ENCODE results near the gene CNST. TPM values are rescaled to one million over a fixed set of nuclear protein-coding genes. Genes with fewer than 3 reads are reported as not detected.

CNST gene
- 8.8 TPM for polyA plus RNA-seq (2013, experiment 1 of 2)
- 9.2 TPM for polyA plus RNA-seq (2013, experiment 2 of 2)

GRCh38 chr1:246566128-246566812 is at the start of gene CNST, which contains the start of gene TFB2M:
CNST (plus strand) TSS chr1:246566456; CDS start chr1:246591563, 25,107 bp downstream.
TFB2M (minus strand) TSS chr1:246566261; CDS start chr1:246566138, 123 bp downstream.
- peak within 1 kb of the TSS; percentile 95 for H2AFZ ChIP-seq (ENCODE audit: low read depth, low read length)
- H3K14ac ChIP-seq (ENCODE audit: low read length in 2 of 2), result peak within 1 kb of the TSS in 1 of 2 experiments; percentile 87
- peak within 1 kb of the TSS; percentile 64 for H3K4me2 ChIP-seq (ENCODE audit: low read length, poor library complexity, severe bottlenecking)
- no peaks in the 10 kb centered on the region for H3K9me3 ChIP-seq (ENCODE audit: control insufficient read depth, low read length)
- H2AK5ac ChIP-seq (ENCODE audit: low read length, severe bottlenecking), result no peak within 1 kb of the TSS
- H2BK12ac ChIP-seq (ENCODE audit: low read length in 2 of 2), result peak within 1 kb of the TSS in 1 of 2 experiments; percentile 91
- H3K27ac ChIP-seq (ENCODE audit: low read length, poor library complexity, severe bottlenecking), result peak within 1 kb of the TSS; percentile 85
- peaks cover 9% of the 10 kb centered on the region for H3K79me1 ChIP-seq (replicated peaks; ENCODE audit: low read length, poor library complexity, severe bottlenecking)
- peak within 1 kb of the TSS; percentile 11 for H2BK120ac ChIP-seq (ENCODE audit: low read depth, low read length)
- H3K9ac ChIP-seq (ENCODE audit: low read length), result peak within 1 kb of the TSS; percentile 99
- peaks cover 8% of the 10 kb centered on the region for H3K4me1 ChIP-seq (ENCODE audit: control insufficient read depth, insufficient read depth, low read depth, low read length)
- no peak within 1 kb of the TSS for H4K91ac ChIP-seq (ENCODE audit: low read length)
- WGBS, result under 1% methylated on average over 54 of the region's 62 CpGs
- peak; percentile 99 for DNase-seq
- H3K27me3 ChIP-seq (ENCODE audit: control insufficient read depth in 1 of 2, insufficient read depth in 1 of 2, low read length in 2 of 2), result no peaks in the 10 kb centered on the region
- peak within 1 kb of the TSS in 1 of 2 experiments; percentile 67 for H3K23ac ChIP-seq (ENCODE audit: low read length in 2 of 2)
- peak within 1 kb of the TSS in 1 of 2 experiments; percentile 82 for H3K4ac ChIP-seq (ENCODE audit: low read depth in 1 of 2, low read length in 2 of 2)
- H3K18ac ChIP-seq (ENCODE audit: low read depth in 1 of 2, low read length in 2 of 2), result peak within 1 kb of the TSS; percentile 26 to 91
- H4K8ac ChIP-seq (ENCODE audit: low read length), result peak within 1 kb of the TSS; percentile 47
- peak within 1 kb of the TSS; percentile 55 for H2BK15ac ChIP-seq (ENCODE audit: low read depth, poor library complexity, severe bottlenecking)
- peaks cover 5 to 28% of the 10 kb centered on the region in 2 experiments for H3K36me3 ChIP-seq (ENCODE audit: control insufficient read depth in 1 of 2, insufficient read depth in 2 of 2, low read depth in 1 of 2, low read length in 2 of 2)
- H3K4me3 ChIP-seq (ENCODE audit: insufficient read depth in 1 of 2, low read depth in 1 of 2, low read length in 2 of 2), result peak within 1 kb of the TSS; percentile 89 to 96
- H2BK5ac ChIP-seq (ENCODE audit: low read depth, low read length, poor library complexity, severe bottlenecking), result no peak within 1 kb of the TSS

- Histone ChIP-seq H3K9me3 (ENCODE audit: control insufficient read depth, low read length) (peaks cover 40% of the 10 kb centered on the region), H2BK12ac (ENCODE audit: low read length in 2 of 2) (no peak overlapping the region), H4K91ac (ENCODE audit: low read length) (no peak overlapping the region), H3K18ac (ENCODE audit: low read depth in 1 of 2, low read length in 2 of 2) (no peak overlapping the region), H2AFZ (ENCODE audit: low read depth, low read length) (no peak overlapping the region), H3K4ac (ENCODE audit: low read depth in 1 of 2, low read length in 2 of 2) (no peak overlapping the region), H4K8ac (ENCODE audit: low read length) (no peak overlapping the region), H3K9ac (ENCODE audit: low read length) (no peak overlapping the region), H2BK120ac (ENCODE audit: low read depth, low read length) (no peak overlapping the region), H3K27me3 (ENCODE audit: control insufficient read depth in 1 of 2, insufficient read depth in 1 of 2, low read length in 2 of 2) (no peaks in the 10 kb centered on the region), H3K79me1 (replicated peaks; ENCODE audit: low read length, poor library complexity, severe bottlenecking) (no peaks in the 10 kb centered on the region), H2BK5ac (ENCODE audit: low read depth, low read length, poor library complexity, severe bottlenecking) (no peak overlapping the region), H3K4me1 (ENCODE audit: control insufficient read depth, insufficient read depth, low read depth, low read length) (no peaks in the 10 kb centered on the region), H3K23ac (ENCODE audit: low read length in 2 of 2) (no peak overlapping the region), H3K4me3 (ENCODE audit: insufficient read depth in 1 of 2, low read depth in 1 of 2, low read length in 2 of 2) (no peak overlapping the region), H2BK15ac (ENCODE audit: low read depth, poor library complexity, severe bottlenecking) (no peak overlapping the region), H3K27ac (ENCODE audit: low read length, poor library complexity, severe bottlenecking) (no peak overlapping the region), H2AK5ac (ENCODE audit: low read length, severe bottlenecking) (no peak overlapping the region), H3K36me3 (ENCODE audit: control insufficient read depth in 1 of 2, insufficient read depth in 2 of 2, low read depth in 1 of 2, low read length in 2 of 2) (no peaks in the 10 kb centered on the region), H3K4me2 (ENCODE audit: low read length, poor library complexity, severe bottlenecking) (no peak overlapping the region), H3K14ac (ENCODE audit: low read length in 2 of 2) (no peak overlapping the region)
- 82% methylated on average over 7 of the region's 7 CpGs for WGBS
- DNase-seq, result no peak
These were observed 48.9 kb upstream of the CNST start for GRCh38 chr1:246517391-246517790.

GRCh38 chr1:246518456-246519205 is 47.6 kb upstream of the CNST start:
- H2BK12ac ChIP-seq (ENCODE audit: low read length in 2 of 2), result no peak overlapping the region
- H3K4me1 ChIP-seq (ENCODE audit: control insufficient read depth, insufficient read depth, low read depth, low read length), result no peaks in the 10 kb centered on the region
- no peaks in the 10 kb centered on the region for H3K79me1 ChIP-seq (replicated peaks; ENCODE audit: low read length, poor library complexity, severe bottlenecking)
- no peak overlapping the region for H2AK5ac ChIP-seq (ENCODE audit: low read length, severe bottlenecking)
- no peak for DNase-seq
- no peak overlapping the region for H2BK5ac ChIP-seq (ENCODE audit: low read depth, low read length, poor library complexity, severe bottlenecking)
- H2AFZ ChIP-seq (ENCODE audit: low read depth, low read length), result no peak overlapping the region
- no peak overlapping the region for H4K8ac ChIP-seq (ENCODE audit: low read length)
- 88% methylated on average over 17 of the region's 17 CpGs for WGBS
- H3K4ac ChIP-seq (ENCODE audit: low read depth in 1 of 2, low read length in 2 of 2), result no peak overlapping the region
- H3K18ac ChIP-seq (ENCODE audit: low read depth in 1 of 2, low read length in 2 of 2), result no peak overlapping the region
- no peak overlapping the region for H3K4me3 ChIP-seq (ENCODE audit: insufficient read depth in 1 of 2, low read depth in 1 of 2, low read length in 2 of 2)
- H3K36me3 ChIP-seq (ENCODE audit: control insufficient read depth in 1 of 2, insufficient read depth in 2 of 2, low read depth in 1 of 2, low read length in 2 of 2), result no peaks in the 10 kb centered on the region
- H3K9ac ChIP-seq (ENCODE audit: low read length), result no peak overlapping the region
- no peak overlapping the region for H3K4me2 ChIP-seq (ENCODE audit: low read length, poor library complexity, severe bottlenecking)
- H2BK15ac ChIP-seq (ENCODE audit: low read depth, poor library complexity, severe bottlenecking), result no peak overlapping the region
- H3K9me3 ChIP-seq (ENCODE audit: control insufficient read depth, low read length), result peaks cover 37% of the 10 kb centered on the region
- no peak overlapping the region for H3K27ac ChIP-seq (ENCODE audit: low read length, poor library complexity, severe bottlenecking)
- H2BK120ac ChIP-seq (ENCODE audit: low read depth, low read length), result no peak overlapping the region
- H3K27me3 ChIP-seq (ENCODE audit: control insufficient read depth in 1 of 2, insufficient read depth in 1 of 2, low read length in 2 of 2), result peaks cover 0 to 5% of the 10 kb centered on the region in 2 experiments
- H3K23ac ChIP-seq (ENCODE audit: low read length in 2 of 2), result no peak overlapping the region
- no peak overlapping the region for H4K91ac ChIP-seq (ENCODE audit: low read length)
- H3K14ac ChIP-seq (ENCODE audit: low read length in 2 of 2), result no peak overlapping the region

- Histone ChIP-seq H4K8ac (ENCODE audit: low read length) (no peak overlapping the region), H2AFZ (ENCODE audit: low read depth, low read length) (no peak overlapping the region), H2AK5ac (ENCODE audit: low read length, severe bottlenecking) (no peak overlapping the region), H3K4me1 (ENCODE audit: control insufficient read depth, insufficient read depth, low read depth, low read length) (no peaks in the 10 kb centered on the region), H2BK12ac (ENCODE audit: low read length in 2 of 2) (no peak overlapping the region), H2BK5ac (ENCODE audit: low read depth, low read length, poor library complexity, severe bottlenecking) (no peak overlapping the region), H3K4ac (ENCODE audit: low read depth in 1 of 2, low read length in 2 of 2) (no peak overlapping the region), H3K23ac (ENCODE audit: low read length in 2 of 2) (no peak overlapping the region), H3K4me3 (ENCODE audit: insufficient read depth in 1 of 2, low read depth in 1 of 2, low read length in 2 of 2) (no peak overlapping the region), H3K36me3 (ENCODE audit: control insufficient read depth in 1 of 2, insufficient read depth in 2 of 2, low read depth in 1 of 2, low read length in 2 of 2) (no peaks in the 10 kb centered on the region), H2BK15ac (ENCODE audit: low read depth, poor library complexity, severe bottlenecking) (no peak overlapping the region), H3K9me3 (ENCODE audit: control insufficient read depth, low read length) (peaks cover 29% of the 10 kb centered on the region), H4K91ac (ENCODE audit: low read length) (no peak overlapping the region), H3K9ac (ENCODE audit: low read length) (no peak overlapping the region), H3K27me3 (ENCODE audit: control insufficient read depth in 1 of 2, insufficient read depth in 1 of 2, low read length in 2 of 2) (peaks cover 0 to 5% of the 10 kb centered on the region in 2 experiments), H3K4me2 (ENCODE audit: low read length, poor library complexity, severe bottlenecking) (no peak overlapping the region), H3K14ac (ENCODE audit: low read length in 2 of 2) (no peak overlapping the region), H2BK120ac (ENCODE audit: low read depth, low read length) (no peak overlapping the region), H3K18ac (ENCODE audit: low read depth in 1 of 2, low read length in 2 of 2) (no peak overlapping the region), H3K27ac (ENCODE audit: low read length, poor library complexity, severe bottlenecking) (no peak overlapping the region), H3K79me1 (replicated peaks; ENCODE audit: low read length, poor library complexity, severe bottlenecking) (no peaks in the 10 kb centered on the region)
- DNase-seq, result no peak
- 100% methylated on average over 1 of the region's 1 CpG for WGBS
These were observed 46.7 kb upstream of the CNST start for GRCh38 chr1:246519514-246519913.
